IMR-90 (cell line): ENCODE data around the gene ZNF44. TPM values are rescaled to one million over a fixed set of nuclear protein-coding genes. Genes with fewer than 3 reads are reported as not detected.

Source experiments
- ATAC-seq: fragments of 200-7000 bp; cut with Tn5 transposase; 2 replicates; pipeline ENCODE4 v1.9.1; 2020; ENCODE audit warnings: low read depth, mild to moderate bottlenecking, moderate library complexity
- BruUV-seq: library from RNA; stranded (reverse); fragments of 400-500 nt; replicated peaks from 2 replicates; lab custom pipeline; 2021; lab: Mats Ljungman, UMichigan
- CTCF ChIA-PET: fragments of 300-600 bp; formaldehyde crosslinking; extraction: SDS; loops from one replicate; lab custom pipeline; 2021; ENCODE audit warnings: antibody characterized with exemption; lab: Yijun Ruan, JAX
- POLR2A ChIA-PET: fragments of 300-600 bp; sonication (Branson Sonifier 250); formaldehyde crosslinking; loops from one replicate; lab custom pipeline; 2022; ENCODE audit warnings: antibody characterized with exemption; ENCODE audit not compliant: unreplicated experiment; lab: Charles Lee
- DNase-seq: peaks from one replicate; pipeline ENCODE4 v3.0.0; 2013
- H2AFZ ChIP-seq: replicated peaks from 2 replicates; pipeline ENCODE3; 2013; ENCODE audit warnings: low read length, mild to moderate bottlenecking; ENCODE audit not compliant: poor library complexity
- H2AK5ac ChIP-seq: 2 replicates; pipeline ENCODE4 v1.6.1; 2013; ENCODE audit warnings: low read depth, low read length, inconsistent platforms
- H2AK9ac ChIP-seq: replicated peaks from 2 replicates; pipeline ENCODE3; 2013; ENCODE audit warnings: mild to moderate bottlenecking, low read depth, low read length, moderate library complexity; ENCODE audit not compliant: poor library complexity
- H2BK120ac ChIP-seq: 2 replicates; pipeline ENCODE4 v1.6.1; 2013; ENCODE audit warnings: low read depth, low read length, inconsistent platforms
- H2BK15ac ChIP-seq: 3 replicates; pipeline ENCODE4 v1.6.1; 2013; ENCODE audit warnings: low read depth, low read length, inconsistent platforms
- H2BK20ac ChIP-seq: 2 replicates; pipeline ENCODE4 v1.6.1; 2013; ENCODE audit warnings: low read depth, mild to moderate bottlenecking, inconsistent platforms, low read length, moderate library complexity
- H2BK5ac ChIP-seq: 2 replicates; pipeline ENCODE4 v1.6.1; 2013; ENCODE audit warnings: mild to moderate bottlenecking, low read depth, low read length, inconsistent platforms; ENCODE audit not compliant: poor library complexity, severe bottlenecking
- H3K14ac ChIP-seq: replicated peaks from 2 replicates; pipeline ENCODE4 v1.6.1; 2013; ENCODE audit warnings: low read depth, low read length, inconsistent platforms
- H3K18ac ChIP-seq: 2 replicates; pipeline ENCODE4 v1.6.1; 2013; ENCODE audit warnings: low read depth, low read length, control low read depth
- H3K23ac ChIP-seq: 2 replicates; pipeline ENCODE4 v1.6.1; 2013; ENCODE audit warnings: low read depth, low read length, inconsistent platforms
- H3K27ac ChIP-seq: 2 replicates; pipeline ENCODE4 v1.5.1; 2013; ENCODE audit warnings: mild to moderate bottlenecking, control low read depth, low read length; ENCODE audit not compliant: insufficient read depth
- H3K27me3 ChIP-seq: 2 replicates; pipeline ENCODE4 v1.6.1; 2013; ENCODE audit warnings: low read length; ENCODE audit not compliant: control insufficient read depth, insufficient read depth
- H3K36me3 ChIP-seq: 2 replicates; pipeline ENCODE4 v1.6.1; 2013; ENCODE audit warnings: low read length, mixed read lengths; ENCODE audit not compliant: control insufficient read depth, insufficient read depth
- H3K4ac ChIP-seq: 2 replicates; pipeline ENCODE4 v1.6.1; 2013; ENCODE audit warnings: low read depth, low read length, inconsistent platforms
- H3K4me1 ChIP-seq: 2 replicates; pipeline ENCODE4 v1.6.1; 2013; ENCODE audit warnings: low read length, mixed read lengths; ENCODE audit not compliant: control insufficient read depth, insufficient read depth
- H3K4me2 ChIP-seq: 2 replicates; pipeline ENCODE4 v1.6.1; 2013; ENCODE audit warnings: low read depth, mild to moderate bottlenecking, control low read depth, low read length, moderate library complexity
- H3K4me3 ChIP-seq: 2 replicates; pipeline ENCODE4 v1.5.1; 2013; ENCODE audit warnings: low read depth, mild to moderate bottlenecking, control low read depth, low read length, moderate library complexity; ENCODE audit not compliant: insufficient read depth
- H3K56ac ChIP-seq: 2 replicates; pipeline ENCODE4 v1.6.1; 2013; ENCODE audit warnings: low read length, inconsistent platforms; ENCODE audit not compliant: insufficient read depth; ENCODE audit errors: extremely low read depth
- H3K79me1 ChIP-seq, 2 experiments: 2 replicates each; pipeline ENCODE4 v1.6.1; 2013; ENCODE audit warnings: low read length in 2 of 2, inconsistent platforms in 1 of 2, low read depth in 1 of 2
- H3K9ac ChIP-seq: 2 replicates; pipeline ENCODE4 v1.6.1; 2013; ENCODE audit warnings: low read depth, low read length, control low read depth
- H3K9me1 ChIP-seq: 2 replicates; pipeline ENCODE4 v1.6.1; 2013; ENCODE audit warnings: low read length, inconsistent platforms; ENCODE audit not compliant: insufficient read depth
- H3K9me3 ChIP-seq: 2 replicates; pipeline ENCODE4 v1.6.1; 2013; ENCODE audit warnings: low read length; ENCODE audit not compliant: control insufficient read depth, insufficient read depth
- H4K20me1 ChIP-seq: 2 replicates; pipeline ENCODE4 v1.6.1; 2013; ENCODE audit warnings: low read length, inconsistent platforms; ENCODE audit not compliant: insufficient read depth
- H4K5ac ChIP-seq: 2 replicates; pipeline ENCODE4 v1.6.1; 2013; ENCODE audit warnings: mild to moderate bottlenecking, low read depth, low read length, control low read depth
- H4K8ac ChIP-seq, 2 experiments: 2 replicates each; pipeline ENCODE4 v1.6.1; 2013; ENCODE audit warnings: low read depth in 2 of 2, low read length in 2 of 2, control low read depth in 1 of 2, inconsistent platforms in 1 of 2
- H4K91ac ChIP-seq: 2 replicates; pipeline ENCODE4 v1.6.1; 2013; ENCODE audit warnings: low read depth, low read length, inconsistent platforms; ENCODE audit not compliant: insufficient read depth
- BHLHE40 ChIP-seq: fragments of 150-350 bp; IDR thresholded peaks from 2 replicates; pipeline ENCODE4 v1.6.1; 2016; ENCODE audit warnings: mild to moderate bottlenecking, low read depth, low read length
- CEBPB ChIP-seq: IDR thresholded peaks from 2 replicates; pipeline ENCODE4 v1.6.1; 2012; ENCODE audit warnings: low read depth, low read length, improper control_type of control experiment
- FOS ChIP-seq: fragments of 150-350 bp; IDR thresholded peaks from 2 replicates; pipeline ENCODE4 v1.6.1; 2016; ENCODE audit warnings: low read depth, low read length
- MAZ ChIP-seq: IDR thresholded peaks from 2 replicates; pipeline ENCODE4 v1.6.1; 2012; ENCODE audit warnings: low read depth, mild to moderate bottlenecking, low read length, improper control_type of control experiment, moderate library complexity, borderline replicate concordance
- MXI1 ChIP-seq: IDR thresholded peaks from 2 replicates; pipeline ENCODE4 v1.6.1; 2012; ENCODE audit warnings: low read depth, mild to moderate bottlenecking, low read length, moderate library complexity, borderline replicate concordance
- RAD21 ChIP-seq: IDR thresholded peaks from 2 replicates; pipeline ENCODE4 v1.6.1; 2012; ENCODE audit warnings: low read length, improper control_type of control experiment
- RCOR1 ChIP-seq: IDR thresholded peaks from 2 replicates; pipeline ENCODE4 v1.6.1; 2012; ENCODE audit warnings: mild to moderate bottlenecking, low read length, improper control_type of control experiment; ENCODE audit not compliant: insufficient replicate concordance
- RFX5 ChIP-seq: IDR thresholded peaks from 2 replicates; pipeline ENCODE4 v1.8.0; 2012; ENCODE audit warnings: low read depth, mild to moderate bottlenecking, low read length, moderate library complexity
- SMC3 ChIP-seq: fragments of 150-350 bp; IDR thresholded peaks from 2 replicates; pipeline ENCODE4 v1.6.1; 2016; ENCODE audit warnings: low read depth, mild to moderate bottlenecking, antibody characterized with exemption, low read length, moderate library complexity
- WGBS, 2 experiments: methylation state at CpG; one replicate each; pipeline versions ENCODE4 v1.1.5 to v1.1.7; 2013; ENCODE audit warnings: missing lambda C conversion rate in 2 of 2; ENCODE audit not compliant: insufficient read length in 1 of 2; ENCODE audit errors: extremely low coverage in 2 of 2; 5-methylcytosine and 5-hydroxymethylcytosine counted together
- dilution Hi-C: fragments of 300-500 bp; cut with HindIII; formaldehyde crosslinking; loops from one replicate; pipeline ENCODE4 v1.14.3; 2018; ENCODE audit warnings: low sequenced_read_pairs; ENCODE audit not compliant: unreplicated experiment
- in situ Hi-C: fragments of 300-500 bp; cut with MboI; formaldehyde crosslinking; loops from 3 replicates; pipeline ENCODE4 v1.14.3; 2019; ENCODE audit warnings: low sequenced_read_pairs, inconsistent platforms, mixed read lengths
- intact Hi-C: fragments of 100-400 bp; cut with micrococcal nuclease; formaldehyde crosslinking; loops from 2 replicates; pipeline ENCODE4 v1.10.0; 2022
- polyA plus RNA-seq, 3 experiments: library from polyadenylated mRNA; depleted of rRNA; stranded (reverse); fragments of >200 nt; gene quantifications; 2 replicates each; pipeline ENCODE4 v1.2.3, GENCODE V29; 2012; ENCODE audit warnings: low replicate concordance in 1 of 3
- total RNA-seq: library from RNA; depleted of rRNA; stranded (reverse); fragments of >200 nt; gene quantifications from 2 replicates; pipeline ENCODE4 v1.2.3, GENCODE V29; 2012
- TF ChIP-seq, protein P1 (sequence below): fragments of 150-350 bp; IDR thresholded peaks from 2 replicates; pipeline ENCODE4 v1.6.1; 2017; ENCODE audit warnings: mild to moderate bottlenecking, antibody characterized with exemption, low read length, low read depth
- TF ChIP-seq, protein P2 (sequence below): fragments of 150-350 bp; IDR thresholded peaks from 2 replicates; pipeline ENCODE4 v1.6.1; 2016; ENCODE audit warnings: low read depth, mild to moderate bottlenecking, low read length, moderate library complexity, borderline replicate concordance
- TF ChIP-seq, protein P3 (sequence below): conservative IDR thresholded peaks from 2 replicates; pipeline ENCODE4 v1.5.1; 2012; ENCODE audit warnings: mild to moderate bottlenecking, low read depth, low read length, improper control_type of control experiment

ZNF44 gene
- total and polyA plus RNA-seq, 2 of the 4 experiments (the other 2 are of a cell fraction): 3.5 to 6.6 TPM

DNA sequence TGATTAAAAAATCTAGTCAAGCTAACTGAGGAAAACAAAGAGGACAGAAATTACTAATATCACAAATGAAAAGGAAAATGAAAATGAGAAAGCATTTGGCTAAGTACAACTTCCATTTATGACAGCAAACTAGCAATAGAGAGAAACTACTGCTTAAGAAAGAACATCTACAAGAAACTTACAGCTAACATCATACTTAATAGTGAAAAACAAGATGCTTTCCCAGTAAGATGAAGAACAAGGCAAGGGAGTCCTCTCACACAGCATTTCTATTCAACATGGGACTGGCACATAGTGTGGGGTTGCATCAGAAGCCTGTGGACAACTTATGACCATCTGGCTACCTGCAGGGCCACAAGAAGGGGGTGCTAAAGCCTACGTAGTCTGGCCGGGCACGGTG, 39.3 kb downstream of the ZNF44 start:
- no peak overlapping the region for H2AK5ac ChIP-seq
- no peaks in the 10 kb centered on the region for H3K27me3 ChIP-seq
- ChIA-PET POLR2A (interaction anchor here (0.6 kb wide), 1 partner anchor 85 kb away, joined by 3 read pairs; no protein-coding TSS in a partner anchor), CTCF (no interaction called here)
- H3K4ac ChIP-seq: no peak overlapping the region
- no peaks in the 10 kb centered on the region for H3K36me3 ChIP-seq
- H3K9me1 ChIP-seq: no peaks in the 10 kb centered on the region
- H3K18ac ChIP-seq: no peak overlapping the region
- H3K4me2 ChIP-seq: no peak overlapping the region
- H4K91ac ChIP-seq: no peak overlapping the region
- BruUV-seq: no TSS peak
- no peak overlapping the region for H2BK5ac ChIP-seq
- no peak for DNase-seq
- no peak overlapping the region for H2BK120ac ChIP-seq
- TF ChIP-seq, protein P1, sequence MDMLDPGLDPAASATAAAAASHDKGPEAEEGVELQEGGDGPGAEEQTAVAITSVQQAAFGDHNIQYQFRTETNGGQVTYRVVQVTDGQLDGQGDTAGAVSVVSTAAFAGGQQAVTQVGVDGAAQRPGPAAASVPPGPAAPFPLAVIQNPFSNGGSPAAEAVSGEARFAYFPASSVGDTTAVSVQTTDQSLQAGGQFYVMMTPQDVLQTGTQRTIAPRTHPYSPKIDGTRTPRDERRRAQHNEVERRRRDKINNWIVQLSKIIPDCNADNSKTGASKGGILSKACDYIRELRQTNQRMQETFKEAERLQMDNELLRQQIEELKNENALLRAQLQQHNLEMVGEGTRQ: no peak
- TF ChIP-seq MAZ (no peak), RFX5 (no peak), CEBPB (no peak), FOS (no peak), BHLHE40 (no peak), SMC3 (no peak), RCOR1 (no peak), RAD21 (no peak), MXI1 (no peak)
- TF ChIP-seq, protein P2, sequence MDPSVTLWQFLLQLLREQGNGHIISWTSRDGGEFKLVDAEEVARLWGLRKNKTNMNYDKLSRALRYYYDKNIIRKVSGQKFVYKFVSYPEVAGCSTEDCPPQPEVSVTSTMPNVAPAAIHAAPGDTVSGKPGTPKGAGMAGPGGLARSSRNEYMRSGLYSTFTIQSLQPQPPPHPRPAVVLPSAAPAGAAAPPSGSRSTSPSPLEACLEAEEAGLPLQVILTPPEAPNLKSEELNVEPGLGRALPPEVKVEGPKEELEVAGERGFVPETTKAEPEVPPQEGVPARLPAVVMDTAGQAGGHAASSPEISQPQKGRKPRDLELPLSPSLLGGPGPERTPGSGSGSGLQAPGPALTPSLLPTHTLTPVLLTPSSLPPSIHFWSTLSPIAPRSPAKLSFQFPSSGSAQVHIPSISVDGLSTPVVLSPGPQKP: no peak
- TF ChIP-seq, protein P3, sequence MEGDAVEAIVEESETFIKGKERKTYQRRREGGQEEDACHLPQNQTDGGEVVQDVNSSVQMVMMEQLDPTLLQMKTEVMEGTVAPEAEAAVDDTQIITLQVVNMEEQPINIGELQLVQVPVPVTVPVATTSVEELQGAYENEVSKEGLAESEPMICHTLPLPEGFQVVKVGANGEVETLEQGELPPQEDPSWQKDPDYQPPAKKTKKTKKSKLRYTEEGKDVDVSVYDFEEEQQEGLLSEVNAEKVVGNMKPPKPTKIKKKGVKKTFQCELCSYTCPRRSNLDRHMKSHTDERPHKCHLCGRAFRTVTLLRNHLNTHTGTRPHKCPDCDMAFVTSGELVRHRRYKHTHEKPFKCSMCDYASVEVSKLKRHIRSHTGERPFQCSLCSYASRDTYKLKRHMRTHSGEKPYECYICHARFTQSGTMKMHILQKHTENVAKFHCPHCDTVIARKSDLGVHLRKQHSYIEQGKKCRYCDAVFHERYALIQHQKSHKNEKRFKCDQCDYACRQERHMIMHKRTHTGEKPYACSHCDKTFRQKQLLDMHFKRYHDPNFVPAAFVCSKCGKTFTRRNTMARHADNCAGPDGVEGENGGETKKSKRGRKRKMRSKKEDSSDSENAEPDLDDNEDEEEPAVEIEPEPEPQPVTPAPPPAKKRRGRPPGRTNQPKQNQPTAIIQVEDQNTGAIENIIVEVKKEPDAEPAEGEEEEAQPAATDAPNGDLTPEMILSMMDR: no peak
- H3K23ac ChIP-seq: no peak overlapping the region
- H3K4me1 ChIP-seq: no peaks in the 10 kb centered on the region
- no peak overlapping the region for H2BK20ac ChIP-seq
- H2AK9ac ChIP-seq: no peak overlapping the region
- no peak overlapping the region for H3K27ac ChIP-seq
- no CpG with 5 or more reads among the region's 3 CpGs for WGBS, 2 experiments
- H3K9me3 ChIP-seq: peaks cover 34% of the 10 kb centered on the region
- no peaks in the 10 kb centered on the region for H3K79me1 ChIP-seq
- H3K14ac ChIP-seq: no peak overlapping the region
- H3K4me3 ChIP-seq: no peak overlapping the region
- no peak overlapping the region for H3K56ac ChIP-seq
- in situ Hi-C loops (no loop called here), dilution Hi-C loops (no loop called here), intact Hi-C loops (no loop called here)
- H4K8ac ChIP-seq: no peak overlapping the region
- H4K5ac ChIP-seq: no peak overlapping the region
- no peak overlapping the region for H3K9ac ChIP-seq
- no peak overlapping the region for H2BK15ac ChIP-seq
- H2AFZ ChIP-seq: no peak overlapping the region
- no peaks in the 10 kb centered on the region for H4K20me1 ChIP-seq
- ATAC-seq: no peak
